SK-N-SH (cell line): ENCODE measurements around the gene GOLGA6L7. TPM values are rescaled to one million over a fixed set of nuclear protein-coding genes. Genes with fewer than 3 reads are reported as not detected.

Experiments
- CTCF ChIA-PET: fragments of 300-600, 350-600 bp; formaldehyde crosslinking; extraction: SDS; loops from one replicate; lab custom pipeline; 2021; lab: Yijun Ruan, JAX
- POLR2A ChIA-PET: fragments of 350-600 bp; sonication (Branson Sonifier 250); formaldehyde crosslinking; extraction: SDS; loops from one replicate; lab custom pipeline; 2020; ENCODE audit warnings: antibody characterized with exemption, inconsistent platforms; lab: Yijun Ruan, JAX
- DNase-seq: peaks from one replicate; pipeline ENCODE4 v3.0.0; 2012
- H2AFZ ChIP-seq: fragments of 200-600 bp; sonication (generic); 2 replicates; pipeline ENCODE4 v1.8.1; 2016; ENCODE audit warnings: antibody characterized with exemption, mild to moderate bottlenecking, low read depth
- H3F3A ChIP-seq: fragments of 200-600 bp; sonication (generic); replicated peaks from 2 replicates; pipeline ENCODE3; 2016; ENCODE audit warnings: antibody characterized with exemption, mild to moderate bottlenecking; ENCODE audit not compliant: insufficient read depth
- H3K27ac ChIP-seq, 2 experiments: fragments of 200-500 bp in 1 of 2; fragments of 200-600 bp in 1 of 2; sonication (Bioruptor generic) in 1 of 2; sonication (generic), shearing (Covaris generic) in 1 of 2; 2 replicates each; pipeline versions ENCODE4 v1.5.1 to v1.6.1; 2014 to 2016; ENCODE audit warnings: low read depth in 2 of 2, inconsistent platforms in 1 of 2, low read length in 1 of 2, mild to moderate bottlenecking in 1 of 2, mixed read lengths in 1 of 2
- H3K27me3 ChIP-seq: fragments of 200-600 bp; sonication (generic), shearing (Covaris generic); 2 replicates; pipeline ENCODE4 v1.6.1; 2016; ENCODE audit warnings: mixed run types; ENCODE audit not compliant: insufficient read depth
- H3K36me3 ChIP-seq, 2 experiments: fragments of 200-500 bp in 1 of 2; fragments of 200-600 bp in 1 of 2; sonication (Bioruptor generic) in 1 of 2; sonication (generic) in 1 of 2; replicated peaks in 1 of 2; 2 replicates each; pipeline versions ENCODE3 to v1.5.1; 2014 to 2016; ENCODE audit warnings: low read length in 1 of 2, mild to moderate bottlenecking in 1 of 2; ENCODE audit not compliant: insufficient read depth in 2 of 2, control insufficient read depth in 1 of 2
- H3K4me1 ChIP-seq, 2 experiments: fragments of 200-500 bp in 1 of 2; fragments of 200-600 bp in 1 of 2; sonication (Bioruptor generic) in 1 of 2; sonication (generic), shearing (Covaris generic) in 1 of 2; 2 replicates each; pipeline versions ENCODE4 v1.5.1 to v1.6.1; 2014 to 2016; ENCODE audit warnings: low read depth in 1 of 2, low read length in 1 of 2, mixed run types in 1 of 2; ENCODE audit not compliant: insufficient read depth in 2 of 2, control insufficient read depth in 1 of 2
- H3K4me2 ChIP-seq: fragments of 200-600 bp; sonication (generic), shearing (Covaris generic); 2 replicates; pipeline ENCODE4 v1.6.1; 2017; ENCODE audit warnings: mixed run types
- H3K4me3 ChIP-seq, 2 experiments: fragments of 200-500 bp in 1 of 2; fragments of 200-600 bp in 1 of 2; sonication (Bioruptor generic) in 1 of 2; sonication (generic), shearing (Covaris generic) in 1 of 2; 2 replicates each; pipeline versions ENCODE4 v1.5.1 to v1.8.1; 2014 to 2016; ENCODE audit warnings: low read depth in 2 of 2, inconsistent platforms in 1 of 2, low read length in 1 of 2, mild to moderate bottlenecking in 1 of 2, mixed read lengths in 1 of 2, moderate library complexity in 1 of 2
- H3K79me2 ChIP-seq: fragments of 200-600 bp; sonication (generic); 2 replicates; pipeline ENCODE4 v1.8.1; 2017; ENCODE audit warnings: mild to moderate bottlenecking; ENCODE audit not compliant: insufficient read depth
- H3K9ac ChIP-seq: fragments of 200-600 bp; sonication (generic); 2 replicates; pipeline ENCODE4 v1.6.1; 2017; ENCODE audit warnings: mixed run types
- H3K9me2 ChIP-seq: fragments of 200-600 bp; sonication (generic); 2 replicates; pipeline ENCODE4 v1.6.1; 2017; ENCODE audit warnings: mixed run types
- H3K9me3 ChIP-seq: fragments of 200-600 bp; sonication (generic); 2 replicates; pipeline ENCODE4 v1.6.1; 2017; ENCODE audit warnings: mixed run types, mild to moderate bottlenecking, moderate library complexity
- H4K20me1 ChIP-seq: fragments of 200-600 bp; sonication (generic); 2 replicates; pipeline ENCODE4 v1.6.1; 2017; ENCODE audit warnings: mild to moderate bottlenecking, mixed run types; ENCODE audit not compliant: insufficient read depth
- EP300 ChIP-seq, 2 experiments: IDR thresholded peaks; 2 replicates each; pipeline versions ENCODE4 v1.4.0 to v1.6.1; 2012; ENCODE audit warnings: borderline replicate concordance in 1 of 2, low read depth in 1 of 2, low read length in 1 of 2
- EZH2phosphoT487 ChIP-seq: fragments of 200-600 bp; sonication (generic); IDR thresholded peaks from 2 replicates; pipeline ENCODE4 v1.6.1; 2017; ENCODE audit warnings: low read depth, mixed run types, mild to moderate bottlenecking, antibody characterized with exemption, moderate library complexity, borderline replicate concordance
- FOXJ3 ChIP-seq: sonication (generic); formaldehyde crosslinking; IDR thresholded peaks from 2 replicates; pipeline ENCODE4 v1.5.1; 2020; ENCODE audit warnings: mild to moderate bottlenecking, missing genetic modification reagents
- GABPA ChIP-seq: IDR thresholded peaks from 2 replicates; pipeline ENCODE4 v1.4.0; 2012; ENCODE audit warnings: low read depth, mild to moderate bottlenecking
- JUND ChIP-seq: IDR thresholded peaks from 2 replicates; pipeline ENCODE4 v1.4.0; 2012
- NFIC ChIP-seq: IDR thresholded peaks from 2 replicates; pipeline ENCODE4 v1.4.0; 2012; ENCODE audit warnings: borderline replicate concordance
- RCOR1 ChIP-seq: fragments of 150-350 bp; IDR thresholded peaks from 2 replicates; pipeline ENCODE4 v1.6.1; 2017; ENCODE audit warnings: antibody characterized with exemption, low read length
- RFX5 ChIP-seq: IDR thresholded peaks from 2 replicates; pipeline ENCODE4 v1.6.1; 2012; ENCODE audit warnings: mild to moderate bottlenecking, improper control_type of control experiment, low read length
- TEAD4 ChIP-seq: IDR thresholded peaks from 2 replicates; pipeline ENCODE4 v1.4.0; 2012; ENCODE audit warnings: mild to moderate bottlenecking, borderline replicate concordance; ENCODE audit not compliant: insufficient read depth
- WGBS: methylation state at CpG from one replicate; pipeline ENCODE4 v1.1.6; 2017; ENCODE audit warnings: low lambda C conversion rate; 5-methylcytosine and 5-hydroxymethylcytosine counted together
- polyA plus RNA-seq, 3 experiments: library from polyadenylated mRNA; depleted of rRNA; stranded (reverse); fragments of >200 nt; gene quantifications; 2 replicates each; pipeline ENCODE4 v1.2.3, GENCODE V29; 2012
- TF ChIP-seq, protein P1 (sequence below): IDR thresholded peaks from 2 replicates; pipeline ENCODE4 v1.4.0; 2012; ENCODE audit warnings: low read depth
- TF ChIP-seq, protein P2 (sequence below): fragments of 200-600 bp; sonication (generic); IDR thresholded peaks from 2 replicates; pipeline ENCODE4 v1.6.1; 2017; ENCODE audit warnings: antibody characterized with exemption, mild to moderate bottlenecking, moderate library complexity
- TF ChIP-seq, protein P3 (sequence below): IDR thresholded peaks from 2 replicates; pipeline ENCODE4; 2012
- TF ChIP-seq, protein P4 (sequence below): fragments of 150-350 bp; IDR thresholded peaks from 2 replicates; pipeline ENCODE4 v1.6.1; 2017; ENCODE audit warnings: antibody characterized with exemption, low read length, low read depth, borderline replicate concordance

The GOLGA6L7 gene
- polyA plus RNA-seq, 1 of the 3 experiments (the other 2 are of a cell fraction), result not detected

DNA sequence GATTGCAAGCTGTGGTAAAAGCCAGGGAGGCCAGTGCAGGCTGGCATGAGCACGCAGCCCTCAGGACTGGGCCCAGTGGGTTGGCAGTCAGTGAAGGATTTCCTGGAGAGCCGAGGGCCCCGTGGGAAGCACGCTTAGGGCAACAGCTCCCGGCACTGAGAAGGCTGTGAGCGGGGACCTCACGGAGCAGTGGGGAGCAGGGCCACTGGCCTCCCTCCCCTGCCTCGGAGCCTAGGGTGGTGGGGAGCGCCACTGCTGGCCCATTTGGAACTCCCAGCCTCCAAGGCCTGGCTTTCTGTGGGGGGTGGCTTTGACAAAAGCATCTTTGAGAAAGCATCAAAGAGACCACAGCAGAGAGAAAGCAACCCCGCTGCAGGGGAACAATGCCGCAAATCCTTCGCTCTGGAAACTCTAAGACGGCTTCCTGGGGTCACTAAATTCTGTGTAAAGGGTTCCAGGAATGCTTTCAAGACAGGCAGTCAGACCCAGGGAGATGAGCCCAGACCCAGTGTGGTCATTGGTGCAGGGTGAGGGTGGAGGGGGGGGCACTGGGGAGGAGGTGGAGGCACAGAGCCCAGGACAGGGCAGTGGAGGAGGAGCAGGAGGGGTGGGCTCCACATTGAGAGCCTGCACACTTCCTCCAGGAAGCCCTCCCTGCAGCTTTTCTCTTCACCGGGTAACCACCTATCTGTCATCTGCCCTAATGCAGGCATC is 27.8 kb upstream of the GOLGA6L7 start:
- H4K20me1 ChIP-seq, result no peaks in the 10 kb centered on the region
- no peak overlapping the region for H3K4me2 ChIP-seq
- H3K4me1 ChIP-seq, result peaks cover 0 to 9% of the 10 kb centered on the region in 2 experiments; a peak in 1 of 4 replicates
- H3K9me2 ChIP-seq, result no peaks in the 10 kb centered on the region
- 80% methylated on average over 11 of the region's 14 CpGs for WGBS
- POLR2A ChIA-PET, result no interaction called here
- no peaks in the 10 kb centered on the region for H3K9me3 ChIP-seq
- H3F3A ChIP-seq, result no peaks in the 10 kb centered on the region
- H3K27ac ChIP-seq, result no peak overlapping the region
- H3K4me3 ChIP-seq, result no peak overlapping the region
- H2AFZ ChIP-seq, result no peak overlapping the region
- no peak for DNase-seq
- no peak overlapping the region for H3K9ac ChIP-seq
- no peaks in the 10 kb centered on the region for H3K36me3 ChIP-seq
- H3K27me3 ChIP-seq, result no peaks in the 10 kb centered on the region
- no peaks in the 10 kb centered on the region for H3K79me2 ChIP-seq
- CTCF ChIA-PET, result interaction anchor here (1.2 to 3.2 kb wide), 3 partner anchors 99 to 214 kb away, joined by 3 to 25 read pairs (median 9); no protein-coding TSS in a partner anchor
- TF ChIP-seq NFIC (no peak), JUND (no peak), GABPA (no peak), RCOR1 (no peak), TEAD4 (no peak), RFX5 (no peak), FOXJ3 (CRISPR knock-in tag) (no peak), EP300 (IDR thresholded peaks at IDR 0.05; ENCODE audit: borderline replicate concordance in 1 of 2, low read depth in 1 of 2, low read length in 1 of 2) (no peak), EZH2phosphoT487 (no peak)
- TF ChIP-seq, protein P1, sequence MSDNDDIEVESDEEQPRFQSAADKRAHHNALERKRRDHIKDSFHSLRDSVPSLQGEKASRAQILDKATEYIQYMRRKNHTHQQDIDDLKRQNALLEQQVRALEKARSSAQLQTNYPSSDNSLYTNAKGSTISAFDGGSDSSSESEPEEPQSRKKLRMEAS, result no peak
- TF ChIP-seq, protein P2, sequence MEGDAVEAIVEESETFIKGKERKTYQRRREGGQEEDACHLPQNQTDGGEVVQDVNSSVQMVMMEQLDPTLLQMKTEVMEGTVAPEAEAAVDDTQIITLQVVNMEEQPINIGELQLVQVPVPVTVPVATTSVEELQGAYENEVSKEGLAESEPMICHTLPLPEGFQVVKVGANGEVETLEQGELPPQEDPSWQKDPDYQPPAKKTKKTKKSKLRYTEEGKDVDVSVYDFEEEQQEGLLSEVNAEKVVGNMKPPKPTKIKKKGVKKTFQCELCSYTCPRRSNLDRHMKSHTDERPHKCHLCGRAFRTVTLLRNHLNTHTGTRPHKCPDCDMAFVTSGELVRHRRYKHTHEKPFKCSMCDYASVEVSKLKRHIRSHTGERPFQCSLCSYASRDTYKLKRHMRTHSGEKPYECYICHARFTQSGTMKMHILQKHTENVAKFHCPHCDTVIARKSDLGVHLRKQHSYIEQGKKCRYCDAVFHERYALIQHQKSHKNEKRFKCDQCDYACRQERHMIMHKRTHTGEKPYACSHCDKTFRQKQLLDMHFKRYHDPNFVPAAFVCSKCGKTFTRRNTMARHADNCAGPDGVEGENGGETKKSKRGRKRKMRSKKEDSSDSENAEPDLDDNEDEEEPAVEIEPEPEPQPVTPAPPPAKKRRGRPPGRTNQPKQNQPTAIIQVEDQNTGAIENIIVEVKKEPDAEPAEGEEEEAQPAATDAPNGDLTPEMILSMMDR, result no peak
- TF ChIP-seq, protein P3, sequence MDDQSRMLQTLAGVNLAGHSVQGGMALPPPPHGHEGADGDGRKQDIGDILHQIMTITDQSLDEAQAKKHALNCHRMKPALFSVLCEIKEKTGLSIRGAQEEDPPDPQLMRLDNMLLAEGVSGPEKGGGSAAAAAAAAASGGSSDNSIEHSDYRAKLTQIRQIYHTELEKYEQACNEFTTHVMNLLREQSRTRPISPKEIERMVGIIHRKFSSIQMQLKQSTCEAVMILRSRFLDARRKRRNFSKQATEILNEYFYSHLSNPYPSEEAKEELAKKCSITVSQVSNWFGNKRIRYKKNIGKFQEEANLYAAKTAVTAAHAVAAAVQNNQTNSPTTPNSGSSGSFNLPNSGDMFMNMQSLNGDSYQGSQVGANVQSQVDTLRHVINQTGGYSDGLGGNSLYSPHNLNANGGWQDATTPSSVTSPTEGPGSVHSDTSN, result no peak
- TF ChIP-seq, protein P4, sequence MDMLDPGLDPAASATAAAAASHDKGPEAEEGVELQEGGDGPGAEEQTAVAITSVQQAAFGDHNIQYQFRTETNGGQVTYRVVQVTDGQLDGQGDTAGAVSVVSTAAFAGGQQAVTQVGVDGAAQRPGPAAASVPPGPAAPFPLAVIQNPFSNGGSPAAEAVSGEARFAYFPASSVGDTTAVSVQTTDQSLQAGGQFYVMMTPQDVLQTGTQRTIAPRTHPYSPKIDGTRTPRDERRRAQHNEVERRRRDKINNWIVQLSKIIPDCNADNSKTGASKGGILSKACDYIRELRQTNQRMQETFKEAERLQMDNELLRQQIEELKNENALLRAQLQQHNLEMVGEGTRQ, result no peak
